Activated T-helper 2 cell treated with anti-CD3 and anti-CD28 coated beads, Interferon-gamma antibody, Interleukin-2, Interleukin-4, amounts not matched to agents 10 μg/mL and 5 μg/mL and 100 μg/mL, durations not matched to agents 14 hours and 24 hours and 36 hours (primary cell): ENCODE results near the gene KCNH3. TPM values are rescaled to one million over a fixed set of nuclear protein-coding genes. Genes with fewer than 3 reads are reported as not detected.
"Not testable (repeated sequence)": the region's sequence is repeated elsewhere in the genome, so short reads cannot be mapped to it uniquely, and the experiment has no call there.

ENCODE experiments used
- DNase-seq: peaks from one replicate; pipeline ENCODE4 v3.0.0; 2021; ENCODE audit warnings: low spot score
- H3K27ac Mint-ChIP-seq: one replicate; pipeline ENCODE4 v1.8.0; 2021; ENCODE audit warnings: mixed read lengths
- H3K27me3 Mint-ChIP-seq: one replicate; pipeline ENCODE4 v1.8.0; 2021; ENCODE audit warnings: low read depth, mixed read lengths
- H3K36me3 Mint-ChIP-seq: one replicate; pipeline ENCODE4 v1.8.0; 2021; ENCODE audit warnings: low read depth, mixed read lengths
- H3K4me1 Mint-ChIP-seq: one replicate; pipeline ENCODE4 v1.8.0; 2021; ENCODE audit warnings: low read depth, mixed read lengths
- H3K4me3 Mint-ChIP-seq: one replicate; pipeline ENCODE4 v1.8.0; 2021; ENCODE audit warnings: low read depth, mild to moderate bottlenecking, moderate library complexity, mixed read lengths
- H3K9me3 Mint-ChIP-seq: one replicate; pipeline ENCODE4 v1.8.0; 2021; ENCODE audit warnings: mixed read lengths
- intact Hi-C: fragments of 100-400 bp; cut with micrococcal nuclease; formaldehyde crosslinking; loops from one replicate; pipeline ENCODE4 v1.15.1; 2023
- total RNA-seq: library from RNA; stranded (reverse); gene quantifications from 2 replicates; pipeline ENCODE4 v1.2.3, GENCODE V29; 2022

KCNH3 gene
- total RNA-seq, 1 donor from 2014 or later: 2.9 TPM

GRCh38 chr12:49509681-49510080, 29.1 kb upstream of the KCNH3 start:
- not testable (repeated sequence) for H3K4me1 Mint-ChIP-seq, DNase-seq, H3K9me3 Mint-ChIP-seq, H3K27ac Mint-ChIP-seq, H3K4me3 Mint-ChIP-seq, H3K27me3 Mint-ChIP-seq, H3K36me3 Mint-ChIP-seq
- intact Hi-C loops: loop anchor here (5.0 kb wide), 2 partner anchors 73 to 212 kb away; partner anchors contain the start of gene PRPH

- intact Hi-C loops: loop anchor here (5.0 kb wide), 2 partner anchors 71 to 214 kb away; partner anchors contain the start of gene PRPH
- H3K27ac Mint-ChIP-seq: no peak overlapping the region
- no peak for DNase-seq
- no peaks in the 10 kb centered on the region for H3K27me3 Mint-ChIP-seq
- H3K36me3 Mint-ChIP-seq: peaks cover 2% of the 10 kb centered on the region
- peaks cover 8% of the 10 kb centered on the region for H3K4me1 Mint-ChIP-seq
- no peak overlapping the region for H3K4me3 Mint-ChIP-seq
- H3K9me3 Mint-ChIP-seq: no peaks in the 10 kb centered on the region
Observed at GRCh38 chr12:49511410-49511809, 27.4 kb upstream of the KCNH3 start.

GRCh38 chr12:49512546-49512945, 26.3 kb upstream of the KCNH3 start:
- peaks cover 8% of the 10 kb centered on the region for H3K4me1 Mint-ChIP-seq
- no peak for DNase-seq
- no peaks in the 10 kb centered on the region for H3K27me3 Mint-ChIP-seq
- intact Hi-C loops: loop anchor here (5.0 kb wide), 2 partner anchors 70 to 215 kb away; partner anchors contain the start of gene PRPH
- no peaks in the 10 kb centered on the region for H3K9me3 Mint-ChIP-seq
- H3K27ac Mint-ChIP-seq: no peak overlapping the region
- H3K4me3 Mint-ChIP-seq: no peak overlapping the region
- H3K36me3 Mint-ChIP-seq: peaks cover 2% of the 10 kb centered on the region

GRCh38 chr12:49515266-49515665, 23.6 kb upstream of the KCNH3 start:
- Mint-ChIP-seq H3K4me3 (no peak overlapping the region), H3K27me3 (no peaks in the 10 kb centered on the region), H3K9me3 (no peaks in the 10 kb centered on the region), H3K36me3 (peaks cover 5% of the 10 kb centered on the region), H3K27ac (no peak overlapping the region), H3K4me1 (peaks cover 21% of the 10 kb centered on the region)
- intact Hi-C loops: no loop called here
- DNase-seq: no peak

- H3K4me1 Mint-ChIP-seq: peaks cover 20% of the 10 kb centered on the region
- no peak overlapping the region for H3K4me3 Mint-ChIP-seq
- H3K9me3 Mint-ChIP-seq: no peaks in the 10 kb centered on the region
- intact Hi-C loops: no loop called here
- DNase-seq: no peak
- no peaks in the 10 kb centered on the region for H3K27me3 Mint-ChIP-seq
- no peak overlapping the region for H3K27ac Mint-ChIP-seq
- H3K36me3 Mint-ChIP-seq: peaks cover 8% of the 10 kb centered on the region
Observed at GRCh38 chr12:49518914-49519573, 19.8 kb upstream of the KCNH3 start.

- no peaks in the 10 kb centered on the region for H3K9me3 Mint-ChIP-seq
- peaks cover 20% of the 10 kb centered on the region for H3K4me1 Mint-ChIP-seq
- no peak overlapping the region for H3K4me3 Mint-ChIP-seq
- H3K36me3 Mint-ChIP-seq: peaks cover 8% of the 10 kb centered on the region
- H3K27me3 Mint-ChIP-seq: no peaks in the 10 kb centered on the region
- no peak overlapping the region for H3K27ac Mint-ChIP-seq
- no peak for DNase-seq
- intact Hi-C loops: no loop called here
Observed at GRCh38 chr12:49519574-49519936, 19.3 kb upstream of the KCNH3 start.

- no peak for DNase-seq
- Mint-ChIP-seq H3K4me3 (no peak overlapping the region), H3K27ac (no peak overlapping the region), H3K4me1 (peaks cover 14% of the 10 kb centered on the region), H3K36me3 (peaks cover 19% of the 10 kb centered on the region), H3K27me3 (no peaks in the 10 kb centered on the region), H3K9me3 (no peaks in the 10 kb centered on the region)
- intact Hi-C loops: no loop called here
Observed at GRCh38 chr12:49521389-49521788, 17.4 kb upstream of the KCNH3 start.

- intact Hi-C loops: no loop called here
- no peak overlapping the region for H3K4me3 Mint-ChIP-seq
- peaks cover 23% of the 10 kb centered on the region for H3K36me3 Mint-ChIP-seq
- H3K4me1 Mint-ChIP-seq: peaks cover 1% of the 10 kb centered on the region
- H3K27ac Mint-ChIP-seq: no peak overlapping the region
- H3K9me3 Mint-ChIP-seq: no peaks in the 10 kb centered on the region
- DNase-seq: no peak
- no peaks in the 10 kb centered on the region for H3K27me3 Mint-ChIP-seq
Observed at GRCh38 chr12:49524660-49525324, 14.0 kb upstream of the KCNH3 start.

- no peak for DNase-seq
- H3K4me3 Mint-ChIP-seq: no peak overlapping the region
- no peaks in the 10 kb centered on the region for H3K4me1 Mint-ChIP-seq
- intact Hi-C loops: no loop called here
- no peaks in the 10 kb centered on the region for H3K27me3 Mint-ChIP-seq
- H3K9me3 Mint-ChIP-seq: no peaks in the 10 kb centered on the region
- H3K36me3 Mint-ChIP-seq: peaks cover 23% of the 10 kb centered on the region
- no peak overlapping the region for H3K27ac Mint-ChIP-seq
Observed at GRCh38 chr12:49525942-49526341, 12.9 kb upstream of the KCNH3 start.

GRCh38 chr12:49527361-49528130, 11.3 kb upstream of the KCNH3 start:
- peaks cover 22% of the 10 kb centered on the region for H3K36me3 Mint-ChIP-seq
- no peak overlapping the region for H3K27ac Mint-ChIP-seq
- H3K27me3 Mint-ChIP-seq: no peaks in the 10 kb centered on the region
- H3K9me3 Mint-ChIP-seq: no peaks in the 10 kb centered on the region
- no peak for DNase-seq
- H3K4me1 Mint-ChIP-seq: no peaks in the 10 kb centered on the region
- intact Hi-C loops: no loop called here
- no peak overlapping the region for H3K4me3 Mint-ChIP-seq

GRCh38 chr12:49529414-49529813, 9.4 kb upstream of the KCNH3 start:
- H3K27ac Mint-ChIP-seq: no peak overlapping the region

GRCh38 chr12:49531745-49532144, 7.1 kb upstream of the KCNH3 start:
- H3K27ac Mint-ChIP-seq: no peak overlapping the region
- H3K27me3 Mint-ChIP-seq: peaks cover 18% of the 10 kb centered on the region
- peaks cover 1% of the 10 kb centered on the region for H3K4me1 Mint-ChIP-seq

More at GRCh38 chr12:49529414-49529813, 9.4 kb upstream of the KCNH3 start:
- Mint-ChIP-seq H3K27me3 (peaks cover 1% of the 10 kb centered on the region), H3K36me3 (peaks cover 20% of the 10 kb centered on the region), H3K4me1 (no peaks in the 10 kb centered on the region), H3K4me3 (no peak overlapping the region), H3K9me3 (no peaks in the 10 kb centered on the region)
- intact Hi-C loops: no loop called here
- no peak for DNase-seq

GRCh38 chr12:49533331-49533730, 5.5 kb upstream of the KCNH3 start:
- Mint-ChIP-seq H3K4me1 (peaks cover 1% of the 10 kb centered on the region), H3K4me3 (no peak overlapping the region), H3K27ac (no peak overlapping the region), H3K36me3 (no peaks in the 10 kb centered on the region), H3K27me3 (peaks cover 27% of the 10 kb centered on the region), H3K9me3 (no peaks in the 10 kb centered on the region)
- no peak for DNase-seq
- intact Hi-C loops: no loop called here

More at GRCh38 chr12:49531745-49532144, 7.1 kb upstream of the KCNH3 start:
- no peak overlapping the region for H3K4me3 Mint-ChIP-seq
- peaks cover 6% of the 10 kb centered on the region for H3K36me3 Mint-ChIP-seq
- intact Hi-C loops: no loop called here
- H3K9me3 Mint-ChIP-seq: no peaks in the 10 kb centered on the region
- DNase-seq: no peak
